IPS-15b (cell line): ENCODE measurements around the gene WFS1.

Experiments used
- H3K27me3 ChIP-seq: one replicate; pipeline ENCODE4 v1.6.1; 2013; ENCODE audit warnings: low read length; ENCODE audit not compliant: control insufficient read depth, insufficient read depth
- H3K36me3 ChIP-seq: one replicate; pipeline ENCODE4 v1.6.1; 2013; ENCODE audit warnings: low read length; ENCODE audit not compliant: control insufficient read depth, insufficient read depth
- H3K4me1 ChIP-seq: one replicate; pipeline ENCODE4 v1.6.1; 2013; ENCODE audit warnings: mild to moderate bottlenecking, low read length; ENCODE audit not compliant: control insufficient read depth, insufficient read depth
- H3K4me3 ChIP-seq: one replicate; pipeline ENCODE4 v1.5.1; 2013; ENCODE audit warnings: low read depth, low read length
- H3K9ac ChIP-seq: one replicate; pipeline ENCODE4 v1.6.1; 2013; ENCODE audit warnings: low read depth, mild to moderate bottlenecking, low read length
- H3K9me3 ChIP-seq: one replicate; pipeline ENCODE4 v1.6.1; 2013; ENCODE audit warnings: mild to moderate bottlenecking, low read length; ENCODE audit not compliant: control insufficient read depth, insufficient read depth

The WFS1 gene

GRCh38 chr4:6277935-6278800 lies 8.5 kb downstream of the WFS1 start:
- H3K9ac ChIP-seq = no peak overlapping the region
- H3K4me3 ChIP-seq = no peak overlapping the region
- H3K9me3 ChIP-seq = no peaks in the 10 kb centered on the region
- H3K4me1 ChIP-seq = peaks cover 7% of the 10 kb centered on the region
- peaks cover 17% of the 10 kb centered on the region for H3K36me3 ChIP-seq
- H3K27me3 ChIP-seq = no peaks in the 10 kb centered on the region

GRCh38 chr4:6278801-6279197 lies 9.1 kb downstream of the WFS1 start:
- Histone ChIP-seq H3K4me1 (peaks cover 7% of the 10 kb centered on the region), H3K36me3 (peaks cover 18% of the 10 kb centered on the region), H3K9ac (no peak overlapping the region), H3K27me3 (no peaks in the 10 kb centered on the region), H3K9me3 (no peaks in the 10 kb centered on the region), H3K4me3 (no peak overlapping the region)

- H3K9me3 ChIP-seq = no peaks in the 10 kb centered on the region
- no peaks in the 10 kb centered on the region for H3K27me3 ChIP-seq
- H3K36me3 ChIP-seq = peaks cover 18% of the 10 kb centered on the region
- H3K9ac ChIP-seq = no peak overlapping the region
- H3K4me3 ChIP-seq = no peak overlapping the region
- peaks cover 2% of the 10 kb centered on the region for H3K4me1 ChIP-seq
Measured at GRCh38 chr4:6279582-6280289, 10.1 kb downstream of the WFS1 start.

GRCh38 chr4:6280365-6280996 lies 10.8 kb downstream of the WFS1 start:
- Histone ChIP-seq H3K9me3 (no peaks in the 10 kb centered on the region), H3K36me3 (peaks cover 18% of the 10 kb centered on the region), H3K4me3 (no peak overlapping the region), H3K27me3 (no peaks in the 10 kb centered on the region), H3K9ac (no peak overlapping the region), H3K4me1 (no peaks in the 10 kb centered on the region)

GRCh38 chr4:6281436-6282313 lies 12.0 kb downstream of the WFS1 start:
- Histone ChIP-seq H3K36me3 (peaks cover 18% of the 10 kb centered on the region), H3K9ac (no peak overlapping the region)

GRCh38 chr4:6282314-6282771 lies 12.7 kb downstream of the WFS1 start:
- no peaks in the 10 kb centered on the region for H3K4me1 ChIP-seq
- H3K36me3 ChIP-seq = peaks cover 18% of the 10 kb centered on the region
- no peaks in the 10 kb centered on the region for H3K9me3 ChIP-seq
- H3K4me3 ChIP-seq = no peak overlapping the region
- H3K27me3 ChIP-seq = no peaks in the 10 kb centered on the region
- H3K9ac ChIP-seq = no peak overlapping the region

More at GRCh38 chr4:6281436-6282313, 12.0 kb downstream of the WFS1 start:
- H3K4me3 ChIP-seq = no peak overlapping the region
- H3K4me1 ChIP-seq = no peaks in the 10 kb centered on the region
- no peaks in the 10 kb centered on the region for H3K27me3 ChIP-seq
- no peaks in the 10 kb centered on the region for H3K9me3 ChIP-seq

GRCh38 chr4:6283282-6283681 lies 13.6 kb downstream of the WFS1 start:
- Histone ChIP-seq H3K9ac (no peak overlapping the region), H3K4me3 (no peak overlapping the region), H3K4me1 (no peaks in the 10 kb centered on the region), H3K36me3 (peaks cover 12% of the 10 kb centered on the region), H3K27me3 (no peaks in the 10 kb centered on the region), H3K9me3 (no peaks in the 10 kb centered on the region)

- H3K4me1 ChIP-seq = no peaks in the 10 kb centered on the region
- H3K9ac ChIP-seq = no peak overlapping the region
- no peaks in the 10 kb centered on the region for H3K27me3 ChIP-seq
- no peaks in the 10 kb centered on the region for H3K9me3 ChIP-seq
- H3K4me3 ChIP-seq = no peak overlapping the region
- peaks cover 31% of the 10 kb centered on the region for H3K36me3 ChIP-seq
Measured at GRCh38 chr4:6287017-6287788, 17.6 kb downstream of the WFS1 start.

GRCh38 chr4:6288342-6288741 lies 18.7 kb downstream of the WFS1 start:
- H3K9me3 ChIP-seq = no peaks in the 10 kb centered on the region
- H3K27me3 ChIP-seq = no peaks in the 10 kb centered on the region
- H3K9ac ChIP-seq = no peak overlapping the region
- H3K36me3 ChIP-seq = peaks cover 37% of the 10 kb centered on the region
- H3K4me1 ChIP-seq = no peaks in the 10 kb centered on the region
- no peak overlapping the region for H3K4me3 ChIP-seq

- Histone ChIP-seq H3K9ac (no peak overlapping the region), H3K9me3 (no peaks in the 10 kb centered on the region), H3K27me3 (no peaks in the 10 kb centered on the region), H3K36me3 (peaks cover 40% of the 10 kb centered on the region), H3K4me1 (no peaks in the 10 kb centered on the region), H3K4me3 (no peak overlapping the region)
Measured at GRCh38 chr4:6288871-6289270, 19.2 kb downstream of the WFS1 start.
